ENCODE results near the gene CASP1.

DNA sequence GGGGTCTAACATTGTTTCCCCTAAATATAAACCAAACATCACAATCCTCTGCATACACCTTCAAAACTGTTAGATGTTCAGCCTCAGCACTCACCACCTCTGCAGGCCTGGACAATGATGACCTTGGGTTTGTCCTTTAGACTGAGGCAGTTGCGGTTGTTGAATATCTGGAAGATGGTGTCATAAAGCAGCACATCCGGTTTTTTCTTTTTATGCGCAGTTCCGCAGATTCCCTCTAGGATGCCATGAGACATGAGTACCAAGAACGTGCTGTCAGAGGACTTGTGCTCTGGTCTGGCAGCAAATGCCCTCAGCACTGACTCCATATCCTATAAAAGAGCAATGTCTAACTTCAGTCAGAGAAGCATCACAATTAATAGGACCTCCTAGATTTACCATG is 34.8 kb downstream of the CASP1 start:
- TF ChIP-seq POLR2A (IDR thresholded peaks at IDR 0.05; ENCODE audit: low read depth, low read length) (no peak), EZH2 (IDR thresholded peaks at IDR 0.05; ENCODE audit: borderline replicate concordance, low read depth, low read length, severe bottlenecking) (no peak), JUN (IDR thresholded peaks at IDR 0.05; ENCODE audit: borderline replicate concordance, insufficient read depth, insufficient read length, low read depth) (no peak), GATA2 (IDR thresholded peaks at IDR 0.05; ENCODE audit: insufficient read depth, insufficient read length, low read depth, low read length) (no peak)
- TF ChIP-seq, protein P1, sequence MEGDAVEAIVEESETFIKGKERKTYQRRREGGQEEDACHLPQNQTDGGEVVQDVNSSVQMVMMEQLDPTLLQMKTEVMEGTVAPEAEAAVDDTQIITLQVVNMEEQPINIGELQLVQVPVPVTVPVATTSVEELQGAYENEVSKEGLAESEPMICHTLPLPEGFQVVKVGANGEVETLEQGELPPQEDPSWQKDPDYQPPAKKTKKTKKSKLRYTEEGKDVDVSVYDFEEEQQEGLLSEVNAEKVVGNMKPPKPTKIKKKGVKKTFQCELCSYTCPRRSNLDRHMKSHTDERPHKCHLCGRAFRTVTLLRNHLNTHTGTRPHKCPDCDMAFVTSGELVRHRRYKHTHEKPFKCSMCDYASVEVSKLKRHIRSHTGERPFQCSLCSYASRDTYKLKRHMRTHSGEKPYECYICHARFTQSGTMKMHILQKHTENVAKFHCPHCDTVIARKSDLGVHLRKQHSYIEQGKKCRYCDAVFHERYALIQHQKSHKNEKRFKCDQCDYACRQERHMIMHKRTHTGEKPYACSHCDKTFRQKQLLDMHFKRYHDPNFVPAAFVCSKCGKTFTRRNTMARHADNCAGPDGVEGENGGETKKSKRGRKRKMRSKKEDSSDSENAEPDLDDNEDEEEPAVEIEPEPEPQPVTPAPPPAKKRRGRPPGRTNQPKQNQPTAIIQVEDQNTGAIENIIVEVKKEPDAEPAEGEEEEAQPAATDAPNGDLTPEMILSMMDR (IDR thresholded peaks at IDR 0.05; ENCODE audit: extremely low read depth in 1 of 2, insufficient read depth in 1 of 2, low read depth in 1 of 2, low read length in 2 of 2): no peak

Data from endothelial cell of umbilical vein (primary cell).